ENCODE results near the gene MS4A12.

- TF ChIP-seq EZH2phosphoT487 (IDR thresholded peaks at IDR 0.05; ENCODE audit: insufficient read depth, low read depth), result no peak
- no peak for TF ChIP-seq EZH2 (IDR thresholded peaks at IDR 0.05; ENCODE audit: insufficient read depth, poor library complexity, severe bottlenecking)
Observed at GRCh38 chr11:60502221-60502775, 9.7 kb downstream of the MS4A12 start.

All from GM23248 (cell line).